HG03342 (cell line): ENCODE results near the gene ZNF763.
A peak's percentile ranks its signal among the peaks of the same experiment; 100 is the strongest.
"Not testable (repeated sequence)": the region's sequence is repeated elsewhere in the genome, so short reads cannot be mapped to it uniquely, and the experiment has no call there.

Source experiments
- ATAC-seq: cut with Tn5 transposase; IDR thresholded peaks from one replicate; pipeline ENCODE4 v1.9.1; 2021; ENCODE audit warnings: mild to moderate bottlenecking, moderate library complexity; ENCODE audit not compliant: unreplicated experiment

The ZNF763 gene

DNA sequence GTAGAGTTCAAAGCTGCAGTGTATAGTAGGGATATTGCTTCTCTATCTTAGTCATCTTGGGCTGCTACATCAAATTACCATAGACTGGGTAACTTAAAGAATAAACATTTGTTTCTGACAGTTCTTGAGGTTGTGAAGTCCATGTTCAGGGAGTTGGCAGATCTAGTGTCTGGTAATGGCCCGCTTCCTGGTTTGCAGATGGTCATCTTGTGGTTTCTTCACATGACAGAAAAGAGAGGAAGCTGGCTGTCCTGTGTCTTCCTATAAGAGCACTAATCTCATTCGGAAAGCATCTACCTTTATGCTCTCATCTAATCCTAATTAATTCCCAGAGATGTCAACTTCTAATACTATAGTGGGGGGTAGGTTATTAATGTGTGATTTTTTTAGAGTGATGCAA, 6.2 kb downstream of the ZNF763 start:
- ATAC-seq, result no peak

DNA sequence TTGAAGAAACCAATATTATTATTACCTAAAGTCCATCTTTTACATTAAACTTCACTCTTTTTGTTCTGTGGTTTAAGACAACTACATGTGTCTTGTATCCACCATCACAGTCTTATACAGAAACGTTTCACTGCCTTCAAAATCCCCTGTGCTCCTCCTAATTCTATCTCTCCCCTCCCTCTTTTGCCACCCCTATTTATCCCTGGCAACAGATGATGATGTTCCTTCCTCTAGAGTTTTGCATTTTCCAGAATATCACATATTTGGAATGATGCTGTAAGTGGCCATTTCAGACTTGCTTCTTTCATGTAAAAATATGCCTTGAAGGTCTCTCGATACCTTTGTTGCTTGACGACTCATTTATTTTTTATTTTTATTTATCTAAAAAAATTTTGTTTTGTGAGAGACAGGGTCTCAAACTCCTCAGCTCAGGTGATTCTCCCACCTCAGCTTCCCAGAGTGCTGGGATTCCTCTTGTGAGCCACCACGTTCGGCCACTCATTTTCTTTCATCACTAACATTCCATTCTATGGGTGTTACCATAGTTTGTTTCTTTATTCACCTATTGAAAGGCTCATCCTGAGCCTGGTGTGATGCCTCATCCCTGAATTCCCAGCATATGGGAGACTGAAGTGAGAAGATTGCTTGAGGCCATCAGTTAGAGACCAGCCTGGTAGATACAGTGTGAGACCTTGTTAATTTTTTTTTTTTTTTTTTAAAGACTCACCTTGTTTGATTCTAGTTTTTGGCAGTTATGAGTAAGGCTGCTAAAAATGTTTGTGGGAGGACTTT, 8.4 kb downstream of the ZNF763 start:
- no peak for ATAC-seq

- no peak for ATAC-seq
Observed at GRCh38 chr19:11978492-11979100, 13.8 kb downstream of the ZNF763 start.

GRCh38 chr19:11979527-11979926, 14.7 kb downstream of the ZNF763 start:
- no peak for ATAC-seq

DNA sequence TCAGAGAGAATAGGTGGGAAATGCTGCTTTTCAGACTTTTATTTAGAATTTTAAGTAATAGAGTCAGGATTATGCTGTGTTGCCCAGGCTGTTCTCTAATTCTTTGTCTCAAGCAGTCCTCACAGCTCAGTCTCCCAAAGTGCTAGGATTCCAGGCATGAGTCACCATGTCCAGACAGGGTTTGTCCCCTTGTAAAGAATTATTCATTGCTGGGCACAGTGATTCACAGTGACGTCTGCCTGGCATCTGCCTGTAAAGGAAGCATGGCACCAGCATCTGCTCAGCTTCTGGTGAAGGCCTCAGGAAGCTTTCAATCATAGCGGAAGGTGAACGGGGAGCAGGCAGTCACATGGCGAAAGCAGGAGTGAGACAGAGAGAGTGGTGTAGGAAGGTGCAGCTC, 17.7 kb downstream of the ZNF763 start:
- ATAC-seq, result no peak

GRCh38 chr19:11984986-11985385, 20.1 kb downstream of the ZNF763 start:
- ATAC-seq, result no peak

DNA sequence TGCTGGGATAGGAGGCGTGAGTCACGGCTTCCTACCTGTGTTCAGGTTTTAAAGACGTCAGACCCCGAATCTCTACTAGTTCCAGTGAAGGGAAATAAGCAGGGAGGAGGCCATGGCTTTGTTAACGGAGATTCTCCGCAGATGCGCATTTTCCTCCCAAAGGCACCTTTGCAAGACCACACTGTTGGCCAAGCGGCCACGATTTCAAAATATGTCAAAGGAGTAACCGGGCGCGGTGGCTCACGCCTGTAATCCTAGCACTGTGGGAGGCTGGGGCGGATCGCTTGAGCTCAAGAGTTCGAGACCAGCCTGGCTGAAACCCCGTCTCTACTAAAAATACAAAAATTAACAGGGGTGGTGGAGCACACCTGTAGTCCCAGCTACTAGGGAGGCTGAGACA, 21.9 kb downstream of the ZNF763 start:
- no peak for ATAC-seq

- peak; percentile 87 for ATAC-seq
Observed at GRCh38 chr19:11987405-11988281, 22.8 kb downstream of the ZNF763 start.

GRCh38 chr19:11989112-11989456, 24.2 kb downstream of the ZNF763 start:
- no peak for ATAC-seq

GRCh38 chr19:11991921-11992320, 27.1 kb downstream of the ZNF763 start:
- ATAC-seq, result not testable (repeated sequence)

DNA sequence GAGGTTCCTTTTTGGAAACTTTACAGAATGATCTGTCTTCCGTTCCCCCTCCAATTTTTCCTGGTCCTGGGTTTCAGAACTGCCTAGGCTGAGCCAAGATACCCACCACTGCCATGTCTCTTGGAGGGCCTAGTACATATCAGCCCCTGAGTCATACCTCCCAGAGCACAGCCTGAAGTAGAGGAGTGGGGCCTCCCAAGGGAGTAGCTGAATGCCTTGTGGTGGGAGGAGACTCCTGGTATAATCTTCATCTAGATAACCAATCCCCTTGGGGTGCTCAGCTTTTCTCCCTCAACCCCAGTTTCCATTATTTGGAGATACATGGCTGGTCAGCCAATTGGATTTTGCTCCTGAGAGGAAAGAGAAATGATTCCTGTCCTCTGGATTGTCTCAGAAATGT, 30.3 kb downstream of the ZNF763 start:
- no peak for ATAC-seq

GRCh38 chr19:12000152-12000981, 35.5 kb downstream of the ZNF763 start:
- no peak for ATAC-seq

GRCh38 chr19:12015015-12015752, 50.3 kb downstream of the ZNF763 start:
- ATAC-seq, result no peak

GRCh38 chr19:12015753-12016116, 50.9 kb downstream of the ZNF763 start:
- no peak for ATAC-seq
